Fibroblast of gingiva (primary cell): ENCODE results near the gene SPATA24.
A peak's percentile ranks its signal among the peaks of the same experiment; 100 is the strongest.
"Not testable (repeated sequence)": the region's sequence is repeated elsewhere in the genome, so short reads cannot be mapped to it uniquely, and the experiment has no call there.

Source experiments
- DNase-seq: peaks from one replicate; pipeline ENCODE4 v3.0.0-alpha.2; 2011; ENCODE audit warnings: low read depth

Gene SPATA24

DNA sequence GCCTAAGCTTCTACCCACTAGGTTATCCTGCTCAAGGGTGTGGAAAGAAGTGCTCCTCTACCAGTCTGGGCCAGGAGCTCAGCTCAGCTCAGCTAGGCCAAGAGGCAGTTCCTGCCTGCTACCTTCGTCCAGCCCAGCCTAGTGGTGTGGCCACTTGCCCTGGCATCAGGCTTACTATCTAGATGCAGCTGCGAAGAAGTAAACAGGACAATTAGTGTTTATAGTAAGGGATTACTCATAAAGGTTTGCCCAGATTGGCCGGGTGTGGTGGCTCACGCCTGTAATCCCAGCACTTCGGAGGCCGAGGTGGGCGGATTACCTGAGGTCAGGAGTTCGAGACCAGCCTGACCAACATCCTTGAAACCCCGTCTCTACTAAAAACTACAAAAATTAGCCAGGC lies 12.8 kb upstream of the SPATA24 start:
- DNase-seq: no peak

DNA sequence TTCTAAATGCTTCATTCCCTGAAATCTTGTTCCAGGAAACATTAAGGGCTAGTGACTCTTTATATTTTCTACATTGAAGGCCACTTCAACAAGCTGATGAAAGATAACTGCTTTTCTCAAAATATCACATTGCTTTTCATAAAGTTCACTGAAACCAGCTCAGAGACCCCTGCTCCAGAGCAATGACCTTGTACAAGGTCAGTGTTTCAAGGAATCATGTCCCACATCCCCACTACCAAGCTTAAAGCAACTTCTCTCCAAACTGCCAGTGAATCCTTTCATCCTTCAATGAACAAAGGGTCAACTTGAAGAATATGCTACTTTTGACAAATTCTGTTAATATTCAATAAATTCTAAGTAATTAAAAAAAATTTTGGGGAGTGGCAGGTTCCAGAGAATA lies 12.0 kb upstream of the SPATA24 start:
- DNase-seq: no peak

DNA sequence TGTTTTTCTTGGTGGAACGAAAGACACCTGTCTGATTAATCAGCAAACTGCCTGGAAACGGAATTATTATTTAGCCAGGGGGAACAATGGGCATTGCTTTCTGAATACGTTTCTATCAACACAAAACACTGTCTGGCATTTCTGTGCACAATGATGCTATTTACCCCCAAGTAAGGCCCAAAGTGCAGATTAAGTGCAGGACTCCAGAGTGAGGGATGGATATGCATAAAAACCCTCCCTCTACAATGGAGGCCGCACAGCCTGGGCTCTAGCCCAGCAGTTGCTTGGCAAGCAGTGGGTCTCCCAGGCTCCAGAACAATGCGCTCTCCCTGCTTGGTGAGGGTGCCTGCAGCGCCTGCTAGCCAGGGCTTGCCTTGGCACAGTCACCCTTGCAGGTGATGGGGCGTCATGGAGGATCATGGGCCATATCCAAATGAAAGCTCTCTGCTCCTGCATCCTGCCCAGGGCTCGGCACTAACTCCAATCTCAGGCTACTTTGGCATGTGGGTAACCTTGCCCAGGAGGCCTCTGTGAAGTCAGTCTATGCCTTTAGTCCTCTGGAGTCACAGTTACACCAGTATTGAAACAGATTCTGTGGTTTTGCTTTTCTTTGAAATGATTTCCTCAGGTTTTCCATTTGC lies 11.5 kb upstream of the SPATA24 start:
- DNase-seq: no peak

DNA sequence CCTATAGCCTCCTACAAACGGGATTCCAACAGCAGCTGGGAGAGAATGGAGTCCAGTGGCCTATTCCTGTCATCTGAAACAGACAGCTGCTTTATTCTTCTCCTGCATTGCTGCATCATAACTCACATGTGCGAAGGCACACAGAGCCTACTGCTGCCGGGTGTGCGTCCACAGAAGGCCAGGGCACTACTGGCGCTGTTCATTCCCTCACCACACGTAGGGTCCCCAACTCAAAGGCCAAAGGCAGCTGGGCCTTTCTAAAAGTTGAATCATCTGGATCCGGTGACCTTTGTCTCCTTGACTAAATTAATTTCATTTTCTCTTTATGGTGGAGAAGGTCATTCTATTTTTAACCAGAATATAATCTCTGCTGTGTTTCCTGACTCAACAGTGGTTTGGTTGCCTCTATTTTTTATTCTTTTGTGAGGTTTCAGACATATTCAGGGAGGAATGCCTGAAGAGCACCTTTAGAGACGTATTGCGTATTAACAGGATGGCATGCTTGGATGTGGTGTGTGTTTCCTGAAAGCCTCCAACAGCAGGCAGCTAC lies 10.8 kb upstream of the SPATA24 start:
- no peak for DNase-seq

DNA sequence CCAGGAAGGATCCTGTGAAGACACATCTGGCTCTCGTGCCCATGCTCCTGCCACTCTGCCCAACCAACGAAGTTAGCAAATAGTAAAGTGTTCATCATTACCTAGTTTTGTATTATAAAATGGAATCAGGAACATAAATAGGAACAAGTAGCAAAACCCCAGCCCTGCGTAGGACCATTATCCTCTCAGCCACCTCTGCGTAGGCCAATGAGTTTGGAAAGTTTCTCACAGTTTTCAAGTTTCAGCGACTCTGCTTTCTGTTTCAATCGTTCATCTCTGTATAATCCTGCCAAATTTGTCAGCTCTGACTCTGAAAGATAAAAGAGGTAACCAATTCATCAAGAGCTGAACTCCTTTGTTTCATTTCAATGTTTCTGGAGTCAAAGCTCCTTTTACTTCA lies 10.1 kb upstream of the SPATA24 start:
- no peak for DNase-seq

DNA sequence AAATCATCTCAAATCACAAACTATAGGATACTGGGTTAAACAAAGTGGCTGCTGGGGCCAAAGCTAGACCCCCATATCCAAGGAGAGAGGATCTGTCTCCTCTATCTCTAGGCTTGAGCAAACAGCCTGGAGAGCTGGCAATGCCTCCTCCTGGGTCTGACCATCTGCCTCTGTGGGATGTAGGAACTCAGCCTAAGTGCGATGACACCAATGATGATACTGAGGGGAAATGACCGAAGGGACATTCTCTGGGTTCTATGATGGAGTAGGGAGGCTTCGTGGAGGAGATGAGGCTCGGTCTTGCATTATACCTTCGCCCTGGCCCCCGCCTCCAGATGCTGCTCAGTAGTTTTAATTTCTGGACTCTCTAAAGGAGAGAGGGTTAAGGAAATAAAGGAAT lies 9.3 kb upstream of the SPATA24 start:
- DNase-seq: no peak

DNA sequence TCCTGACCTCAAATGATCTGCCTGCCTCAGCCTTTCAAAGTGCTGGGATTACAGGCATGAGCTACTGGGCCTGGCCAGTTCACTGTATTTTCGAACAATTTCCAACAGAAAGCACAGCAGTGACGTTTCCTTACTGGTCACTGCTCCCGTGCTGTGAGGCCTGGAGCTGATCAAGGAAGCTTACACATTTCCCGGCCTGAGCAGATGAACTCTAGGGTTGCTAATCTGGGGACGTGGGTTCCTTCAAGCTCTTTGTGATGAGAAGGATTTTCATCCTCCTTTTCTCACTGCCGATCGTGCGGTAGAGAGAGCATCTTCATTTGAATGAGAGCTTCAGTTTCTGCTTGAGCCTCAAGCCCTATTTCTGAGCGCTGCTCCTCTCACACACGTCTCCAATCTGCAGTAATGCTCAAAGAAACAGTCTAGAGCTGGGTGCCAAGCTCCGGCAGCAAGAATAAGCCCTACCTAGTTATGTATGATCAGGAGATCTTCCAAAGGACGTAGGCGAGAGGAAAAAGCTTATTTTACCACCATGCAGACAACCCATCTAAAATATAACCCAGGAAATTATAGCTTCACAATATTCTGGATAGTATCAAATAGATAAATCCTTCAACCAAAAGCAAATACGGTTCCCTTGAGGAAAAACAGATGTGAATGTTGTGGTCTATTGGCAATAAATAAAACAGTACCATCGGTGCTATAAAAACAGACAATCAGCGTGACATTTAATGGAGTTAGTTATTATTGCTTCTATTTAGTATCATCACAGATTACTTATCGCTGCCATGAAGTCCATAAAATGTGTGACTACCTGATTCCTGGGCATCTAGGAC lies 7.3 kb upstream of the SPATA24 start:
- peak; percentile 75 for DNase-seq

DNA sequence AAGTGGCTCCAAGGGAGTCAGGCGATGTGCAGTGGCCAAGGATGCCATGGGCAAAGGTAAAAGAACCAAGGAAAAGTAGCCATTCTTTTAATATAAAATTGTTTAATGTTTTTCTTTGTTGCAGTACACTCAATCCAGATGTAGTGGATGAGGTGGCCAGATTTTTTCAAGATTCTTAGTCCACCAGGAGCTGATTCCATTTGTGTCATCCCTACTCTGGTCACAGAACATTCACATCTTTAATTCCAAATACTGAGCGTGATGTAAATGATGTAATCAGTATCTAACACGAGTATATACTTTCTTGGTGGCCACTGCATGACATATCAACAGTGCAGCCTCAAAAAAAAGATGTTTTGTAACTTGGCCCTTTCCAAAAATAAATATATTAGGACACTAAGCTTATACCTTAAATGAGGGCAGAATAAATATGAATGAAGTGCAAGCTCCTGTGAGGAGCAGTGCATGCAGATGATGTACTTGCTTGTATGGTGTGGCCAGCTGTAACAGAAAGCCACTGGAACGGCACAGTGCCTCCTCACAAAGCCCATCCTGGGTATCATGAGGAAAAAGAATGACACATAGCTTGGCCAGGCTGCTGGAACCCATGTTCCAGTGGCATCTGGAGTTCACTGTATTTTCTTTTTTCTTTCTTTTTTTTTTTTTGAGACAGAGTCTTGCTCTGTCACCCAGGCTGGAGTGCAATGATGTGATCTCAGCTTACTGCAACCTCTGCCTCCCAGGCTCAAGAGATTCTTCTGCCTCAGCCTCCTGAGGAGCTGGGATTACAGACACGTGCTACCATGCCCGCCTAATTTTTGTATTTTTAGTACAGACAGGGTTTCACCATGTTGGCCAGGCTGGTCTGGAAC lies 6.5 kb upstream of the SPATA24 start:
- DNase-seq: no peak

DNA sequence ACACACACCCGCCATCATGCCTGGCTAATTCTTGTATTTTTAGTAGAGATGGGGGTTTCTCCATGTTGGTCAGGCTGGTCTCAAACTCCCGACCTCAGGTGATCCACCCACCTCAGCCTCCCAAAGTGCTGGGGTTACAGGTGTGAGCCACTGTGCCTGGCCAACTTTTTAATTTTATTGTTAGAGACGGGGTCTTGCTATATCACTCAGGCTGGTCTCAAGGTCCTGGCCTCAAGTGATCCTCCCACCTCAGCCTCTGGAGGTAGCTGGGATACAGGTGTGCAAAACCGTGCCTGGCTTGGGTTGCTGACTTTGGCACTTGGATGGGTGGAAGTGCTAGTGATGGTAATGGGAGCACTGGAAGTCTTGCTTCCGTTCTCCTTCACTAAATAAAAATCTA lies 5.2 kb upstream of the SPATA24 start:
- not testable (repeated sequence) for DNase-seq

DNA sequence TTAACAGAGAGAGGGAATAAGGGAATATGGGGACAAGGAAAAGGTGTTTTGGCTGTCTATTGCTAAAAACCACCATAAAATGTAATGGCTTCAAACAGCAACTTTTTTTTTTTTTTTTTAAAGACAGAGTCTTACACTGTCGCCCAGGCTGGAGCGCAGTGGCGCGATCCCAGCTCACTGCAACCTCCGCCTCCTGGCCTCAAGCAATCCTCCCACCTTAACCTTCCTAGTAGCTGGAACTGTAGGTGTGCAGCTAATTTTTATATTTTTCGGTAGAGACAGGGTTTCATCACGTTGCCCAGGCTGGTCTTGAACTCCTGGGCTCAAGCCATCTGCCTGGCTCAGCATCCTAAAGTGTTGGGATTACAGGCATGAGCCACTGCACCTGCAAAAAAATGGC lies 4.3 kb upstream of the SPATA24 start:
- DNase-seq: no peak

DNA sequence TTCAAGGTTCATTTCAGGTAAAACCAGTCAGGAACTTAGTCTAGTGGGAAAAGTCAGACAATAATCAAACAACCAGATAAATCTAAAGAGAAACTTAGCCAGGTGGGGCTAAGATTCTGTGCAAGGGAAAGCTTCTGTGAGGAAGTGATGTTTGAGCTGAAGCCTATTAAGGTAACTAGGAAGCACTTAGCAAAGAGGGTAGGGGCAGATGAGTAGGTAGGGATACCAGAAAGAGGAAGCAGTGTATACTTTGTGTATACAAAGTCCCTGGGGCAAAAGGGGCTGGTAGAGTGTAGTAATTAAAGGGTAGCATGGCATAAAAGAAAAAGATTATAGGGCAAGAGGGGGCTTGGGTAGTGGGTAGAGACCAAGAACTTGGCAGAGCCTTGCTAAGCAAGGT lies 3.6 kb upstream of the SPATA24 start:
- DNase-seq: no peak

DNA sequence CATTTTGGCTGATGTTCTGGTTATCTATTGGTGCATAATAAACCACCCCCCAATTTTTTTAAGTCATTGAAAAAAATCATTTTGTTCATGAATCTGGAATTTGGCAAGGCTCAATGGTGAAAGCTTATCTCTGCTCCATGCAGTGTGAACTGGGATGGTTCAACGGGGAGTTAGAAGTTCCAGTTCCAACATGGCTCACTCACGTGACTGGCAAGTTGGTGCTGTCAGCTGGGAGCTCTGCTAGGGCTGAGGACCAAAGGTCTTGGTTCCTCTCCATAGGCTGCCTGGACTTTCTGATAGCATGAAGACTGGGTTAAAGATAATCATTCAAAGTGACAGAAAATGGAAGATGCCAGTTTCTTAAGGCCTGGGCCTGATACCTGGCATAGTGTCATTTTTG lies 3.1 kb upstream of the SPATA24 start:
- no peak for DNase-seq

DNA sequence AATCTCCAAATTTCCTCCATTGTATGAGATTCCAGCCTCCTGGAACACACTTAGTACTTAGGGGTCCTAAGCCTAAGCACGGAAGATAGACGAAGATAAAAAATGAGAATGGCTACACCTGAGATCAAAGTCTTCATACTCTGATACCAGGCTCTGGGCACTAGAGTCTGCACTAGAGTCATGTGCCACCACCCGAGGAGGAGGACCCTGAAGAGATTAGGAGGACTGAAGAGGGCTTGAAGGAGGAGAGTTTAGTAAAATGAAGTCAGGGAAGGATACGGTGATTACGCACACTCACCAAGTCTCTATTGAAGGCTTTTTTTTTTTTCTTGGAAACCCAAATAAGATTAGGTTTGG lies 573 bp upstream of the SPATA24 start:
- DNase-seq: no peak

DNA sequence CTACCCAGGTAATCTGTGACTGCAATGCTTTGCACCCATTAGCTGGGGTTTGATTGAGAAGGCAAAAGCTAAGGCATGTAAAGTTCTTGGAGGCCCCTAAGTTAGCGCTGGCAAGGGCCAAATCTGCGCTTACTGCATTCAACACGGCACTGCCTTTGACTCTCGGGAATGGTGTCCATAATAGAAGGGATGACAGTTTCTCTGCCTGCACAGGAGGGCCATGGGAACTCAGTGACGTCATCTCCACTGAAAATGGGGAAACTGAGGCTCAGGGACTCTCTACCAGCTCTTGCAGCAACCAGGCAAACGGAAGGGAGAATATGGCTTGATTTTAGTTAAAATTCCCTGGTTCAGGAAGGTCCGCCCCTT lies 487 bp downstream of the SPATA24 start:
- no peak for DNase-seq

DNA sequence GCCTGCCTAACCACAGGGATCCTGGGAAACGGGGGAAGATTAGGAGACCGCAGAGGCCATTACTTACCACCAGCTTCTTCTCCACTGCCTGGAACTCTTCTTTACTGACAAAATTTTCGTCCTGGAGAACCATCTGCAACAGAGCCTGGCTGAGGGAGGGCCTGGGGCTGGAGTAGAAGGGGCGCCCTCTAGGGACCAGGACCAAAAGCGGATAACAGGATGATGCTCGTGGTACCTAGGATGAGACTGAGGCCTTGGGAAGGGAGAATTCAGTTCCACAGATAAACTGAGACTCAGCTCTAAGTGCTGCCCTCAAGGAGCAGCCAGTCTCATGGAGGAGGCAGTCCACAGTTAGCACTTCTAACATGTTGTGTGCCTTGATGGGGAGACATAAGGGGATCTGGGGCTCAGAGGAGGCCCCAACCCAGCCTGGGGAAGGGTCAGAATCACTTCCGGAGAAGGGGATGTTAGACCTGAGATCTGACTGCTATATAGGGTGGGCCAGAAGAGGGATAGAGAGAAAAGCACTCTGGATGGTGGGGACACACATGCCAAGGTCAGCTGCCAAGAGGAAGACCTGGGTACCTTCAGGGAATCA lies 1.2 kb downstream of the SPATA24 start:
- DNase-seq: no peak

DNA sequence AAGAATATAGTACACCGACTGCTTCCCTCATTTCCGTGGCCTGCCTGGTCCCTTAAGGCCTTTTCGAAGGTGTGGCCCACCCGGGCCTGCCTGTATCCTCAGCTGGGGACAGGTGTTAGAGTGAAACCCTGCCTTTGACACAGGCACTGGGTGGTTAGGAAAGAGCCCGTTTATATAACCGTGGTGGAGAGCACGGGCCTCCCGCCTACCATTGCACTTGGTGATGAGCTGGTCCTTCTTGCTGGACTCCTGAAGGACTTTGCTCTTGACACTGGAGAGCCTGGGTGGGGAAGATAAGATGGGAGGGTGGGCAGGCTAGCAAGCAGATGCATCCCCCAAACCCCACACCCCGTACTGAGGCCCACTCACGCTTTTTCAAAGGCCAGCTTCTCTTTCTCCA lies 2.3 kb downstream of the SPATA24 start:
- DNase-seq: no peak

DNA sequence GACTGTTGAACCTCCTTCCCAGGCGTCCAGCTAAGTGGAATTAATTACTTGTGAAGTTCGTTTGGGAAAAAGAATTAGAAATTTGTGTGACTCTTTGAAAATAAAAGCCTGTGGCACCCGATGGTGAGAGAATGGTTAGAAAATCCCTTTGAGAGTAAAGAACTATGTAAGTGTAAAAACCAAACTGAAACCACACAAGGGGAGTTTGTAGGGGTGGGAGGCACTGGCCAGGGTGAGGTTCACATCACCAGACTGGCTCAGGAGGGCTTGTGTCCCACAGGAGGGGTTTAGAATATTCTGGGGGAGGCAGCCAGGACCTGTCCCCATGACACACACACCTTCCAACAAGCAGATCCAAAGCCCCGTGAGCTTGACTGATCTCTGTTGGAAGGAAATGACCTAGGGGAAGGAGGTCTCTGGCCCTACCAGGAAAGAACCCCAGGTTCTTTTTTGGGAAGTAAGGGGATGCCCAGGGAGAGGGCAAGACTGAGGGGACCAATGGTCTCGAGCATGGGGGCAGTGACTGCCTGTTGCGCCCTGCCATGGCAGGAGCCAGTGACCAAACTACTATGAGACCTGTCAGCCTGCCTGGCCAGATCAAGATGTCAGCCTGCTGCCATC lies 4.3 kb downstream of the SPATA24 start:
- no peak for DNase-seq

DNA sequence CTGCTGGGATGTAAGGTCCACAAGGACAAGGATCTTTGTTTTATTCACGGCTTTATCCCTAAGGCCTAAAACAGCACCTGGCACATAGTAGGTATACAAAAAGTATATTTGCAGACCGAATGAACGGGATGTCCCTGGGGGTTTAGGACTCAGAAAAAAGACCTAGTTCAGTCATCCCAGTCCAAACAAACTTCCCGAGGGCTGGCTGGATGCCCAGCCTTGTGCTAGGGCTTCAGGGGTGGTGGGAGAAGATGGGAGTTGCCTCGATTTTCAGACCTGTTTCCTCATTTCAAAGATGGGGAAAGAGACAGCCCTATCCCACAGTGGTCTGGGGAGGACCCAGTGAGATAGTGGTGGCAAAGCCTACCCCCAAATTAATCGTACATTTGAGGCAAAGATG lies 6.0 kb downstream of the SPATA24 start:
- DNase-seq: no peak

DNA sequence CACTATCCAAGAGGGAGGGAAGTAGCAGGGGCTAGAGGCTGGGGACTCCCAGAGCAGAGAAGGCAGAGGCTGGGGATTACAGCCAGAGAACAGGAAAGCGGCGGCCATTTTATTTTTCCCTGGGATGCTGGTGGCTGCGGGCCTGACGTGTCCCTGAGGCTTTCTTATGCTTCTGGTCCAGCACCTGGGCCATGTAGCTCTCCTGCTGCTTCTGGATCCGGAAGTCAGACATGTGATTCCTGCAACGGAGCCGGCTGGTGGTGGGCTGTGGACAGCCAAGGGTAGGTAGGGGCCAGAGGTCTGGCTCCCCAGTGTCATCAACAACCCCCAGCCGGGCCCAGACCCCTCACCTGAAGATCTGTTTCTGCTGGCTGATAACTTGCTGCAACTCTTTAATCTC lies 7.2 kb downstream of the SPATA24 start:
- DNase-seq: no peak

DNA sequence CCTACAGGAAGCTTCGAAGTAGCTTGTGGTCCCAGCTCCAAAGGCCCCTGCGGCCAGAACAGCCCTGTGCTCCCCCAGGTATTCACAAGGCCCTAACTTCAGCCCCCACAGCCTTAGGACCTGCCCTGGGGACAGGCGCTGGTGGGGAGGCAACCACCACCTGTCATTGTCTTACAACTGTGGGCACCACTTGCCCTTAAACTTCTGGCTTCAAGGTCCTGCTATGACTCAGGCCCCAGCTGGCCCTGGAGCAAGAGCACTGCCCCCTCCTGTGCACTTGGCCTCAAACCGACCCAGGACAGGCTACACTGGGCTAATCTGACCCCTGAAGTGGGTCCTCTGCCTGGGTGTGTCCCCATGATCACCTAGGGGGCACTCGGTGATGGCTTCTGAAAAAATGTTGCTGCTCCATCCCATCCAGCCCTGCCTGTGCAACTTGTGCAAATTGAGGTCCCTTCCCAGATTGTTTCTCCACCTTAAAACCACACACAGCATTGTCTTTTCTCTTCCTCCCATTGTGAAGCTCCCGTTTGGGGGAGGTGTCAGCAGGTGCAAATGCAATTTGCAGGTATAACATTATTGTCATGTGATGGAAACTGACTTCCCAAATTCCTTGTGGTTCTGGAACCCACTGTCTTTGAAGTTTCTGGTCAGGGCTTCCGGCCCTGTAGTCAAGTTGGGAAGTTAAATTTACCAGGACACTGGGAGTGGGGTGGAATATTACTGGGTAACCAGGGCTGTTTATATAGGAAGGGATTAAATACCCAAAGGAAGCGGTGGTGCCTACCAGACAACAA lies 7.8 kb downstream of the SPATA24 start:
- DNase-seq: no peak
